K562 (cell line): Measurements from ENCODE around the gene LAMA4. TPM values are rescaled to one million over a fixed set of nuclear protein-coding genes. Genes with fewer than 3 reads are reported as not detected.

Experiments
- ATAC-seq: fragments of 200-7000 bp; cut with Tn5 transposase; 3 replicates; pipeline ENCODE4 v1.9.1; 2020; ENCODE audit warnings: moderate library complexity
- BruUV-seq: library from RNA; stranded (reverse); fragments of 400-500 nt; replicated peaks from 2 replicates; lab custom pipeline; 2021; lab: Mats Ljungman, UMichigan
- CTCF ChIA-PET: fragments of 300-600 bp; formaldehyde crosslinking; extraction: SDS; loops from one replicate; lab custom pipeline; 2021; ENCODE audit warnings: low intra/inter-chr PET ratio; lab: Yijun Ruan, JAX
- POLR2A ChIA-PET: fragments of 300-600, 350-650 bp; sonication (Branson Sonifier 250); formaldehyde crosslinking; extraction: SDS; loops from one replicate; lab custom pipeline; 2021; ENCODE audit warnings: antibody characterized with exemption, inconsistent platforms; lab: Yijun Ruan, JAX
- DNase-seq, 4 experiments: peaks; one replicate each; pipeline versions ENCODE4 v3.0.0 to v3.0.0-alpha.2; 2011 to 2018; ENCODE audit warnings: low spot score in 3 of 4, mixed read lengths in 3 of 4; ENCODE audit errors: extremely low read depth in 1 of 4
- FAIRE-seq: peaks from 2 replicates; lab custom pipeline; 2011; peaks lifted over from hg19 to GRCh38; lab: Jason Lieb, UNC
- H2AFZ ChIP-seq: 2 replicates; pipeline ENCODE4 v1.6.0; 2011; ENCODE audit warnings: low read depth, low read length, control low read depth, inconsistent platforms
- H3K27ac ChIP-seq: fragments of 200-600 bp; 3 replicates; pipeline ENCODE4 v1.8.0; 2011; ENCODE audit warnings: low read depth, mild to moderate bottlenecking, control low read depth, inconsistent platforms, low read length, moderate library complexity, mixed read lengths; ENCODE audit errors: extremely low read depth
- H3K27me3 ChIP-seq, 2 experiments: fragments of 300-600 bp in 1 of 2; 2 replicates in 1 of 2; 3 replicates in 1 of 2; pipeline versions ENCODE4 v1.6.0 to v1.8.0; 2011; ENCODE audit warnings: inconsistent platforms in 2 of 2, low read length in 2 of 2, mild to moderate bottlenecking in 1 of 2, mixed read lengths in 1 of 2, moderate library complexity in 1 of 2; ENCODE audit not compliant: control insufficient read depth in 2 of 2, insufficient read depth in 2 of 2
- H3K36me3 ChIP-seq: fragments of 300-600 bp; 3 replicates; pipeline ENCODE4 v1.8.0; 2011; ENCODE audit warnings: mild to moderate bottlenecking, low read length, inconsistent platforms; ENCODE audit not compliant: control insufficient read depth, insufficient read depth
- H3K4me1 ChIP-seq, 2 experiments: fragments of 200-600 bp in 1 of 2; replicated peaks in 1 of 2; 2 replicates in 1 of 2; 3 replicates in 1 of 2; pipeline versions ENCODE4 v1.5.1 to v1.8.0; 2011; ENCODE audit warnings: inconsistent platforms in 2 of 2, low read length in 2 of 2, mild to moderate bottlenecking in 1 of 2, mixed read lengths in 1 of 2, moderate library complexity in 1 of 2; ENCODE audit not compliant: control insufficient read depth in 2 of 2, insufficient read depth in 2 of 2
- H3K4me2 ChIP-seq: 2 replicates; pipeline ENCODE4 v1.6.1; 2011; ENCODE audit warnings: low read length, control low read depth, inconsistent platforms, mixed read lengths; ENCODE audit not compliant: insufficient read depth
- H3K4me3 ChIP-seq: fragments of 200-600 bp; sonication (generic), shearing (Covaris generic); 2 replicates; pipeline ENCODE4 v1.5.1; 2016; ENCODE audit warnings: control low read depth, inconsistent platforms
- H3K79me2 ChIP-seq: fragments of 200-600 bp; 3 replicates; pipeline ENCODE4 v1.8.0; 2011; ENCODE audit warnings: low read length, inconsistent platforms; ENCODE audit not compliant: control insufficient read depth, insufficient read depth
- H3K9ac ChIP-seq, 2 experiments: 2 replicates each; pipeline versions ENCODE4 v1.6.0 to v1.6.1; 2011; ENCODE audit warnings: low read depth in 2 of 2, low read length in 2 of 2, control low read depth in 1 of 2, inconsistent platforms in 1 of 2, mild to moderate bottlenecking in 1 of 2, mixed read lengths in 1 of 2; ENCODE audit not compliant: insufficient read depth in 1 of 2
- H3K9me1 ChIP-seq: one replicate; pipeline ENCODE4 v1.6.0; 2011; ENCODE audit warnings: inconsistent platforms, mild to moderate bottlenecking, low read length, moderate library complexity; ENCODE audit not compliant: control insufficient read depth, insufficient read depth
- H3K9me3 ChIP-seq: replicated peaks from 2 replicates; pipeline ENCODE4 v1.5.1; 2011; ENCODE audit warnings: low read depth, low read length, inconsistent platforms; ENCODE audit not compliant: control insufficient read depth, insufficient read depth
- H4K20me1 ChIP-seq: replicated peaks from 2 replicates; pipeline ENCODE4 v1.6.1; 2011; ENCODE audit warnings: low read length, inconsistent platforms, mixed read lengths; ENCODE audit not compliant: control insufficient read depth, insufficient read depth
- BMI1 ChIP-seq: fragments of 150-350 bp; IDR thresholded peaks from 2 replicates; pipeline ENCODE4 v1.6.1; 2014; ENCODE audit warnings: low read length
- CBX5 ChIP-seq: IDR thresholded peaks from 2 replicates; pipeline ENCODE4 v1.6.1; 2014; ENCODE audit warnings: low read depth, borderline replicate concordance
- CCNT2 ChIP-seq: IDR thresholded peaks from 2 replicates; pipeline ENCODE4 v1.6.1; 2011; ENCODE audit warnings: borderline replicate concordance, low read depth, mild to moderate bottlenecking, moderate library complexity, mixed read lengths, low read length; ENCODE audit not compliant: insufficient read length; ENCODE audit errors: extremely low read depth
- DNMT1 ChIP-seq: fragments of 450-650 bp; IDR thresholded peaks from 2 replicates; pipeline ENCODE4 v1.6.1; 2016; ENCODE audit warnings: antibody characterized with exemption, mild to moderate bottlenecking
- NCOA6 ChIP-seq: fragments of 450-650 bp; IDR thresholded peaks from 2 replicates; pipeline ENCODE4 v1.6.1; 2017; ENCODE audit warnings: mild to moderate bottlenecking
- PCBP2 ChIP-seq: fragments of 200-400 bp; formaldehyde crosslinking; IDR thresholded peaks from 2 replicates; pipeline ENCODE4 v1.6.1; 2018; ENCODE audit warnings: low read length, low read depth, mild to moderate bottlenecking, moderate library complexity; ENCODE audit not compliant: poor library complexity, severe bottlenecking
- PHF21A ChIP-seq: fragments of 450-650 bp; IDR thresholded peaks from 2 replicates; pipeline ENCODE4 v1.6.1; 2017; ENCODE audit warnings: low read depth, borderline replicate concordance
- PHF8 ChIP-seq: fragments of 200-600 bp; sonication (generic); IDR thresholded peaks from 2 replicates; pipeline ENCODE4 v1.6.1; 2012; ENCODE audit warnings: mixed run types, mild to moderate bottlenecking, inconsistent platforms, low read length, moderate library complexity, borderline replicate concordance
- PHTF2 ChIP-seq: fragments of 250-450 bp; sonication (Bioruptor Pico); IDR thresholded peaks from 2 replicates; pipeline ENCODE4 v1.5.0; 2021; ENCODE audit warnings: mild to moderate bottlenecking
- PPARD ChIP-seq: fragments of 250-450 bp; sonication (Bioruptor Pico); IDR thresholded peaks from 2 replicates; pipeline ENCODE4 v1.8.0; 2022; ENCODE audit warnings: inconsistent platforms, mild to moderate bottlenecking, moderate library complexity
- PURB ChIP-seq: sonication (generic); formaldehyde crosslinking; IDR thresholded peaks from 2 replicates; pipeline ENCODE4 v1.9.0; 2021; ENCODE audit warnings: low read depth, mild to moderate bottlenecking, missing genetic modification reagents
- RBM17 ChIP-seq: fragments of 200-400 bp; formaldehyde crosslinking; IDR thresholded peaks from 2 replicates; pipeline ENCODE4 v1.6.1; 2017; ENCODE audit warnings: low read depth, mild to moderate bottlenecking, low read length, borderline replicate concordance
- XRCC4 ChIP-seq: IDR thresholded peaks from one replicate; pipeline ENCODE4 v1.6.1; 2011; ENCODE audit not compliant: insufficient read depth, insufficient read length; ENCODE audit errors: extremely low read depth
- ZC3H11A ChIP-seq: IDR thresholded peaks from 2 replicates; pipeline ENCODE4 v1.6.1; 2012; ENCODE audit warnings: low read depth, low read length, improper control_type of control experiment
- ZNF3 ChIP-seq: fragments of 250-450 bp; sonication (Bioruptor Pico); IDR thresholded peaks from 2 replicates; pipeline ENCODE4 v1.5.0; 2021; ENCODE audit warnings: mild to moderate bottlenecking, moderate library complexity
- ZNF699 ChIP-seq: fragments of 250-450 bp; sonication (Bioruptor Pico); IDR thresholded peaks from 2 replicates; pipeline ENCODE4 v1.8.0; 2021; ENCODE audit warnings: mild to moderate bottlenecking, moderate library complexity; ENCODE audit not compliant: insufficient replicate concordance
- WGBS: fragments of 100-300 bp; shearing (Covaris generic); methylation state at CpG from one replicate; pipeline ENCODE4 v1.1.6; 2016; ENCODE audit warnings: low coverage, mixed read lengths; ENCODE audit not compliant: insufficient coverage; ENCODE audit errors: missing lambda C conversion rate; 5-methylcytosine and 5-hydroxymethylcytosine counted together
- in situ Hi-C: fragments of 300-500 bp; cut with MboI; formaldehyde crosslinking; loops from 4 replicates; pipeline ENCODE4 v1.15.0; 2018; ENCODE audit warnings: inconsistent platforms, mixed read lengths
- intact Hi-C: fragments of 100-400 bp; cut with micrococcal nuclease; formaldehyde crosslinking; loops from 2 replicates; pipeline ENCODE4 v1.14.2; 2022
- polyA plus RNA-seq, 8 experiments: library from polyadenylated mRNA; depleted of rRNA in 4 of 8; stranded (reverse) in 5 of 8; unstranded in 3 of 8; fragments of >200 nt; fragmentation: Nextera tagmentation in 2 of 8; fragmentation: Illumina TruSeq in 1 of 8; extraction: Ambion mirVana in 2 of 8; extraction: Trizol in 1 of 8; gene quantifications; 2 replicates each; pipeline versions ENCODE4 v1.2.1 to v1.2.3, GENCODE V29; 2011 to 2014; ENCODE audit warnings: inconsistent platforms in 1 of 8, missing spikeins in 1 of 8
- total RNA-seq, 7 experiments: library from RNA; depleted of rRNA in 6 of 7; stranded (reverse); fragments of >200 nt in 6 of 7; fragmentation: Illumina TruSeq in 2 of 7; extraction: Trizol in 2 of 7; gene quantifications; 2 replicates each; pipeline versions ENCODE4 v1.2.1 to v1.2.3, GENCODE V29; 2011 to 2021; ENCODE audit warnings: low replicate concordance in 1 of 7
- TF ChIP-seq, protein P1 (sequence below): IDR thresholded peaks from 3 replicates; pipeline ENCODE4 v1.6.1; 2011; ENCODE audit warnings: borderline replicate concordance, mild to moderate bottlenecking, moderate library complexity; ENCODE audit not compliant: insufficient read length; ENCODE audit errors: extremely low read depth

The LAMA4 gene
- total and polyA plus RNA-seq, 9 of the 15 experiments (the other 6 are each of a cell fraction or from before 2014, with no cell fraction given): 0.05 to 2.9 (median 0.51) TPM

DNA sequence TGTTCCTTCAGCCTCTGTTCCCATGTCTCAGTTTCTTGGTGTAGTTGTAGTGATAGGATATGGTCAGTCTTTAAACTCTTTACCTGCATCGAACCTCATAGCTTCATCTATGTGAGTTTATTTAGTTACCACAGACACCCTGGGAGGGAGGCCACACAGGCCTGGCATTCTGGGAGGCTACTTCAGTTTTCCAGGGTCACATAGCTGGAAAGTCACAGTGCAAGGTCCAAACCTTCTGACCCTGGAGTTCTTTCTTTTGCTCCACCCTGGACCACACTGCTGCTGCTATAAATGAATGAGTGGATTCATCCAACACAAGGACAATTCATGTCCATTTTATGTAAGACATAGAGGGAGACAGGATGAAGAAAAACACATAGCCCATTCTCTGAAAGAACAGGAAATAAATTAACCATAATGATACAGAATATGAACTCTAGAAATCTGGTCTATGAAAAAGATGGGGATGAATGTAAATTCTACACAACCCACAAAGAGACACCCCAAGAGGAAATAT is 60.8 kb downstream of the LAMA4 start:
- ATAC-seq: no peak
- intact Hi-C loops (no loop called here), in situ Hi-C loops (loop anchor here (25.0 kb wide), 1 partner anchor 1719 kb away; no protein-coding TSS in a partner anchor)
- no peak for FAIRE-seq
- CTCF ChIA-PET: no interaction called here
- Histone ChIP-seq H3K36me3 (no peaks in the 10 kb centered on the region), H4K20me1 (no peaks in the 10 kb centered on the region), H3K27ac (no peak overlapping the region), H3K4me2 (no peak overlapping the region), H2AFZ (no peak overlapping the region), H3K9ac (no peak overlapping the region), H3K4me3 (no peak overlapping the region), H3K9me3 (no peaks in the 10 kb centered on the region), H3K79me2 (no peaks in the 10 kb centered on the region), H3K27me3 (no peaks in the 10 kb centered on the region), H3K9me1 (no peaks in the 10 kb centered on the region), H3K4me1 (no peaks in the 10 kb centered on the region)
- POLR2A ChIA-PET: no interaction called here
- no peak for DNase-seq
- BruUV-seq: no TSS peak
- TF ChIP-seq PCBP2: no peak
- TF ChIP-seq XRCC4: no peak
- TF ChIP-seq PURB (CRISPR knock-in tag): no peak
- no peak for TF ChIP-seq RBM17
- no peak for TF ChIP-seq NCOA6
- no peak for TF ChIP-seq PHF8
- no peak for TF ChIP-seq PPARD (CRISPR knock-in tag)
- no peak for TF ChIP-seq DNMT1
- no peak for TF ChIP-seq BMI1
- no peak for TF ChIP-seq CBX5
- TF ChIP-seq PHTF2 (CRISPR knock-in tag): no peak
- no peak for TF ChIP-seq ZNF3 (CRISPR knock-in tag)
- TF ChIP-seq, protein P1, sequence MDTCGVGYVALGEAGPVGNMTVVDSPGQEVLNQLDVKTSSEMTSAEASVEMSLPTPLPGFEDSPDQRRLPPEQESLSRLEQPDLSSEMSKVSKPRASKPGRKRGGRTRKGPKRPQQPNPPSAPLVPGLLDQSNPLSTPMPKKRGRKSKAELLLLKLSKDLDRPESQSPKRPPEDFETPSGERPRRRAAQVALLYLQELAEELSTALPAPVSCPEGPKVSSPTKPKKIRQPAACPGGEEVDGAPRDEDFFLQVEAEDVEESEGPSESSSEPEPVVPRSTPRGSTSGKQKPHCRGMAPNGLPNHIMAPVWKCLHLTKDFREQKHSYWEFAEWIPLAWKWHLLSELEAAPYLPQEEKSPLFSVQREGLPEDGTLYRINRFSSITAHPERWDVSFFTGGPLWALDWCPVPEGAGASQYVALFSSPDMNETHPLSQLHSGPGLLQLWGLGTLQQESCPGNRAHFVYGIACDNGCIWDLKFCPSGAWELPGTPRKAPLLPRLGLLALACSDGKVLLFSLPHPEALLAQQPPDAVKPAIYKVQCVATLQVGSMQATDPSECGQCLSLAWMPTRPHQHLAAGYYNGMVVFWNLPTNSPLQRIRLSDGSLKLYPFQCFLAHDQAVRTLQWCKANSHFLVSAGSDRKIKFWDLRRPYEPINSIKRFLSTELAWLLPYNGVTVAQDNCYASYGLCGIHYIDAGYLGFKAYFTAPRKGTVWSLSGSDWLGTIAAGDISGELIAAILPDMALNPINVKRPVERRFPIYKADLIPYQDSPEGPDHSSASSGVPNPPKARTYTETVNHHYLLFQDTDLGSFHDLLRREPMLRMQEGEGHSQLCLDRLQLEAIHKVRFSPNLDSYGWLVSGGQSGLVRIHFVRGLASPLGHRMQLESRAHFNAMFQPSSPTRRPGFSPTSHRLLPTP: no peak
- no peak for TF ChIP-seq CCNT2
- no peak for TF ChIP-seq PHF21A
- TF ChIP-seq ZNF699: no peak
- TF ChIP-seq ZC3H11A: no peak
- 0% methylated on average over 1 of the region's 1 CpG for WGBS
